A673 (cell line): ENCODE data around the gene SURF1. TPM values are rescaled to one million over a fixed set of nuclear protein-coding genes. Genes with fewer than 3 reads are reported as not detected.

Experiments
- BruUV-seq: library from RNA; stranded (reverse); fragments of 400-500 nt; replicated peaks from 2 replicates; lab custom pipeline; 2021; lab: Mats Ljungman, UMichigan
- CTCF ChIA-PET: fragments of 300-600 bp; sonication (Branson Sonifier 250); formaldehyde crosslinking; loops from one replicate; lab custom pipeline; 2022; ENCODE audit warnings: antibody characterized with exemption; lab: Charles Lee
- POLR2A ChIA-PET: fragments of 300-600 bp; sonication (Branson Sonifier 250); formaldehyde crosslinking; loops from one replicate; lab custom pipeline; 2022; ENCODE audit warnings: antibody characterized with exemption; ENCODE audit not compliant: low non-redundant PET; lab: Charles Lee
- DNase-seq: peaks from one replicate; pipeline ENCODE4 v3.0.0-alpha.2; 2015; ENCODE audit warnings: low spot score
- H3K27ac ChIP-seq: fragments of 200-600 bp; sonication (generic); 2 replicates; pipeline ENCODE4 v1.5.1; 2016; ENCODE audit warnings: mixed run types, low read depth, mild to moderate bottlenecking, mixed read lengths, antibody characterized with exemption, low read length; ENCODE audit not compliant: poor library complexity, severe bottlenecking
- H3K27me3 ChIP-seq: fragments of 200-600 bp; sonication (generic); replicated peaks from 2 replicates; pipeline ENCODE4 v1.6.1; 2017; ENCODE audit warnings: mixed run types, low read depth, mild to moderate bottlenecking, mixed read lengths, antibody characterized with exemption, low read length; ENCODE audit not compliant: insufficient read depth, poor library complexity
- H3K36me3 ChIP-seq: fragments of 200-600 bp; sonication (generic); 2 replicates; pipeline ENCODE4 v1.6.1; 2016; ENCODE audit warnings: mixed run types, mild to moderate bottlenecking, mixed read lengths, antibody characterized with exemption, low read length; ENCODE audit not compliant: insufficient read depth, poor library complexity, severe bottlenecking
- H3K4me1 ChIP-seq: fragments of 200-600 bp; sonication (generic); 2 replicates; pipeline ENCODE4 v1.6.1; 2017; ENCODE audit warnings: mixed run types, mild to moderate bottlenecking, mixed read lengths, antibody characterized with exemption, low read length; ENCODE audit not compliant: insufficient read depth, poor library complexity, severe bottlenecking
- H3K4me3 ChIP-seq: fragments of 200-600 bp; sonication (generic); 2 replicates; pipeline ENCODE4 v1.5.1; 2016; ENCODE audit warnings: low read depth, mixed run types, mild to moderate bottlenecking, mixed read lengths, low read length; ENCODE audit not compliant: poor library complexity, severe bottlenecking
- H3K9me3 ChIP-seq: fragments of 200-600 bp; sonication (generic); 2 replicates; pipeline ENCODE4 v1.6.1; 2016; ENCODE audit warnings: mixed run types, low read depth, mild to moderate bottlenecking, mixed read lengths, antibody characterized with exemption, low read length; ENCODE audit not compliant: poor library complexity, severe bottlenecking
- EZH2 ChIP-seq: fragments of 200-600 bp; sonication (generic); IDR thresholded peaks from 2 replicates; pipeline ENCODE4 v1.6.1; 2017; ENCODE audit warnings: borderline replicate concordance, low read depth, mild to moderate bottlenecking, mixed read lengths, antibody characterized with exemption, low read length; ENCODE audit not compliant: poor library complexity, severe bottlenecking
- intact Hi-C: fragments of 100-400 bp; cut with micrococcal nuclease; formaldehyde crosslinking; loops from one replicate; pipeline ENCODE4 v1.10.0; 2022; ENCODE audit not compliant: unreplicated experiment
- total RNA-seq: library from RNA; stranded (reverse); gene quantifications from 2 replicates; pipeline ENCODE4 v1.2.3, GENCODE V29; 2021
- TF ChIP-seq, protein P1 (sequence below): fragments of 300-800, 200-600 bp; sonication (generic); conservative IDR thresholded peaks from 2 replicates; pipeline ENCODE4 v1.5.1; 2017; ENCODE audit warnings: low read depth, mild to moderate bottlenecking, antibody characterized with exemption, low read length, moderate library complexity, mixed read lengths

SURF1 gene
- total RNA-seq, 1 experiment from 2014 or later, result 41.6 TPM

DNA sequence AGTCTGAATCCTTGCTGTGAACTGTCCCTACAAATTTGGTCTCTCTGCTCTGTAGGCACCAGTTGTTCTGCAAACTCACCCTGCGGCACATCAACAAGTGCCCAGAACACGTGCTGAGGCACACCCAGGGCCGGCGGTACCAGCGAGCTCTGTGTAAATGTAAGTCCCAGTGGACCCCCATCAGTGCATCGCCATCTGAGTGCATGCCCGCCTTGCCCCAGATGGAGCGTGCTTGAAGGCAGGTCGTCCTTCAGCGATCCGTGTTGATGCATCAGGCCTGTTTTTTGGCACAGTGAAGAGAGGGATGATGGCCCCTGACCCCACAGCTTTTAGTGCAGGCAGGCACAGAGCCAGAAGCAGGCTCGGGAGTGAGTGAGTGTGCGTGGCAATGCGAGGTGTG, 1.4 kb upstream of the SURF1 start:
- POLR2A ChIA-PET, result no interaction called here

DNA sequence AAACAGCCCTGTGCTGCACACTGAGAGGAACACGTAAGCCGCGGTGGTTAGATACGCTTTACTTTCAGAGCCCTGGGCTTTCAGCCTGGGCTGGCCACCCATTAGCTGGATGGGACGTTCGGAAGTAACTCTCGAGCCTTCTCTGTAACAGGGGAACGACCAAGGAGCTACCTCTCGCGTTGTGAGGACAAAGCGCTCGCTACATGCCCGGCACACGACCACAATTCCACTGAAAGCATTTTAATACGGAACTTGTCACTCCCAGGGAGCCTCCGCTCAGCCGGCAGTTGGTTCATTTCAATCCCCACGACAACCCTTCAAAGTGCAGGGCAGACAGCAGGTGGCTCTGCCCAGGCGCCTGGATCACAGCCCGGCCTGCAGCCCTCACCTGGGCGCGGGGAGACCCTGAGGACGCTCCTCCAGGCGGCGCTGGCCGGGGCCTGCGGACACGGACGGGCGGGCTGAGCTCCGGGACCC, 368 bp downstream of the SURF1 start:
- no TSS peak for BruUV-seq
- Histone ChIP-seq H3K9me3 (no peaks in the 10 kb centered on the region), H3K4me1 (peaks cover 14% of the 10 kb centered on the region), H3K27ac (peak overlapping the region; percentile 74), H3K4me3 (peak overlapping the region; percentile 93), H3K36me3 (peaks cover 29% of the 10 kb centered on the region), H3K27me3 (no peaks in the 10 kb centered on the region)
- intact Hi-C loops, result no loop called here
- DNase-seq, result peak; percentile 25
- TF ChIP-seq, protein P1, sequence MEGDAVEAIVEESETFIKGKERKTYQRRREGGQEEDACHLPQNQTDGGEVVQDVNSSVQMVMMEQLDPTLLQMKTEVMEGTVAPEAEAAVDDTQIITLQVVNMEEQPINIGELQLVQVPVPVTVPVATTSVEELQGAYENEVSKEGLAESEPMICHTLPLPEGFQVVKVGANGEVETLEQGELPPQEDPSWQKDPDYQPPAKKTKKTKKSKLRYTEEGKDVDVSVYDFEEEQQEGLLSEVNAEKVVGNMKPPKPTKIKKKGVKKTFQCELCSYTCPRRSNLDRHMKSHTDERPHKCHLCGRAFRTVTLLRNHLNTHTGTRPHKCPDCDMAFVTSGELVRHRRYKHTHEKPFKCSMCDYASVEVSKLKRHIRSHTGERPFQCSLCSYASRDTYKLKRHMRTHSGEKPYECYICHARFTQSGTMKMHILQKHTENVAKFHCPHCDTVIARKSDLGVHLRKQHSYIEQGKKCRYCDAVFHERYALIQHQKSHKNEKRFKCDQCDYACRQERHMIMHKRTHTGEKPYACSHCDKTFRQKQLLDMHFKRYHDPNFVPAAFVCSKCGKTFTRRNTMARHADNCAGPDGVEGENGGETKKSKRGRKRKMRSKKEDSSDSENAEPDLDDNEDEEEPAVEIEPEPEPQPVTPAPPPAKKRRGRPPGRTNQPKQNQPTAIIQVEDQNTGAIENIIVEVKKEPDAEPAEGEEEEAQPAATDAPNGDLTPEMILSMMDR, result no peak
- TF ChIP-seq EZH2, result no peak
- ChIA-PET POLR2A (no interaction called here), CTCF (interaction anchor here (0.6 kb wide), 2 partner anchors 46 to 207 kb away, joined by 4 to 10 read pairs; no protein-coding TSS in a partner anchor)

More for the DNA sequence above, 1.4 kb upstream of the SURF1 start:
- TF ChIP-seq, protein P1, result no peak
- TF ChIP-seq EZH2, result no peak
- Histone ChIP-seq H3K27me3 (no peaks in the 10 kb centered on the region), H3K4me1 (peaks cover 19% of the 10 kb centered on the region), H3K27ac (no peak overlapping the region), H3K4me3 (peak overlapping the region; percentile 93), H3K9me3 (no peaks in the 10 kb centered on the region), H3K36me3 (peaks cover 29% of the 10 kb centered on the region)
- no TSS peak for BruUV-seq
- intact Hi-C loops, result no loop called here
- DNase-seq, result no peak
- CTCF ChIA-PET, result no interaction called here

DNA sequence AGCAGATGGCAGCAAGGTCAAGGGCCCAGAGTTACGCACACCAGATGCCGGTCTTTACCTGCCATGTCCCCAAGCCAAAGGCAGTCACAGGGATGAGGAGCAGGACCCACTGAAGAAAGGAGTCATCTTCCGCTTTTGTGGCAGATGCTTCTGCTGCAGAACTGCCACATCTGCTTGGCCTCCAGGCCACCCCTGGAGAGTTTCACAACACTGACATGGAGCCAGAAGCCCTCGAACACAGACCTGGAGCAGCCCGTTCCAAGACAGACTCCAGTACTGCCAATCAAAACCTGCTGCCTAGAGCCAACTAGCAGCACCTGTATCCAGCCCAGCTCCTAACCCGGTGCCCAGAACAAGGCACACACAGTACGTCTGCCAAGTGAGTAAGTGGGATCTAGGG, 1.5 kb downstream of the SURF1 start:
- DNase-seq, result no peak
- ChIA-PET POLR2A (no interaction called here), CTCF (no interaction called here)
- Histone ChIP-seq H3K27me3 (no peaks in the 10 kb centered on the region), H3K36me3 (peaks cover 34% of the 10 kb centered on the region), H3K4me1 (peaks cover 17% of the 10 kb centered on the region), H3K27ac (no peak overlapping the region), H3K9me3 (no peaks in the 10 kb centered on the region), H3K4me3 (peak overlapping the region; percentile 93)
- intact Hi-C loops, result no loop called here
- no TSS peak for BruUV-seq
- TF ChIP-seq, protein P1, result no peak
- no peak for TF ChIP-seq EZH2
